ENCODE results near the gene DSC2. TPM values are rescaled to one million over a fixed set of nuclear protein-coding genes. Genes with fewer than 3 reads are reported as not detected.

DSC2 gene
- total RNA-seq, 1 donor from 2014 or later, result 48.7 TPM

GRCh38 chr18:31102941-31103340 is 720 bp upstream of the DSC2 start:
- Histone ChIP-seq H3K9ac (ENCODE audit: low read length) (no peak overlapping the region), H4K20me1 (ENCODE audit: insufficient read depth, low read length) (no peaks in the 10 kb centered on the region), H3K27me3 (ENCODE audit: insufficient read depth, low read length) (peaks cover 7% of the 10 kb centered on the region), H3K9me3 (ENCODE audit: insufficient read depth, low read depth, low read length) (no peaks in the 10 kb centered on the region), H3K36me3 (ENCODE audit: insufficient read depth, low read length) (no peaks in the 10 kb centered on the region), H2AFZ (ENCODE audit: low read depth, low read length) (no peak overlapping the region), H3K27ac (ENCODE audit: low read depth, low read length) (no peak overlapping the region), H3K4me1 (ENCODE audit: insufficient read depth, low read length) (peaks cover 4% of the 10 kb centered on the region), H3K4me3 (ENCODE audit: insufficient read depth, low read depth, low read length) (no peak overlapping the region), H3K4me2 (ENCODE audit: low read length) (no peak overlapping the region), H3K79me2 (ENCODE audit: insufficient read depth, low read length) (no peaks in the 10 kb centered on the region)
- H3K9me3 Mint-ChIP-seq (ENCODE audit: unreplicated experiment), result no peaks in the 10 kb centered on the region
- FAIRE-seq (no peak), DNase-seq (ENCODE audit: low read depth) (no peak)
- no peaks in the 10 kb centered on the region for H3K36me3 Mint-ChIP-seq (ENCODE audit: low read depth, unreplicated experiment)
- no peak overlapping the region for H3K27ac Mint-ChIP-seq (ENCODE audit: unreplicated experiment)
- TF ChIP-seq EZH2 (IDR thresholded peaks at IDR 0.05; ENCODE audit: insufficient read depth, low read length), result no peak
- no peak for TF ChIP-seq CTCF (IDR thresholded peaks at IDR 0.05; ENCODE audit: insufficient read depth, low read depth, low read length)
- peak overlapping the region; percentile 90 for H3K4me3 Mint-ChIP-seq (ENCODE audit: unreplicated experiment)
- peaks cover 13% of the 10 kb centered on the region for H3K4me1 Mint-ChIP-seq (ENCODE audit: low read depth, unreplicated experiment)
- H3K27me3 Mint-ChIP-seq (ENCODE audit: low read depth, unreplicated experiment), result no peaks in the 10 kb centered on the region

- Histone ChIP-seq H3K79me2 (ENCODE audit: insufficient read depth, low read length) (no peaks in the 10 kb centered on the region), H3K4me1 (ENCODE audit: insufficient read depth, low read length) (peaks cover 4% of the 10 kb centered on the region), H3K9me3 (ENCODE audit: insufficient read depth, low read depth, low read length) (no peaks in the 10 kb centered on the region), H3K36me3 (ENCODE audit: insufficient read depth, low read length) (no peaks in the 10 kb centered on the region), H3K27ac (ENCODE audit: low read depth, low read length) (no peak overlapping the region), H2AFZ (ENCODE audit: low read depth, low read length) (peak overlapping the region; percentile 62), H3K4me3 (ENCODE audit: insufficient read depth, low read depth, low read length) (peak overlapping the region; percentile 45), H3K27me3 (ENCODE audit: insufficient read depth, low read length) (peaks cover 7% of the 10 kb centered on the region), H4K20me1 (ENCODE audit: insufficient read depth, low read length) (no peaks in the 10 kb centered on the region), H3K4me2 (ENCODE audit: low read length) (peak overlapping the region; percentile 91), H3K9ac (ENCODE audit: low read length) (peak overlapping the region; percentile 61)
- Mint-ChIP-seq H3K4me3 (ENCODE audit: unreplicated experiment) (peak overlapping the region; percentile 91), H3K27ac (ENCODE audit: unreplicated experiment) (peak overlapping the region; percentile 96), H3K36me3 (ENCODE audit: low read depth, unreplicated experiment) (no peaks in the 10 kb centered on the region), H3K9me3 (ENCODE audit: unreplicated experiment) (no peaks in the 10 kb centered on the region), H3K4me1 (ENCODE audit: low read depth, unreplicated experiment) (peaks cover 13% of the 10 kb centered on the region), H3K27me3 (ENCODE audit: low read depth, unreplicated experiment) (no peaks in the 10 kb centered on the region)
- DNase-seq (ENCODE audit: low read depth) (no peak), FAIRE-seq (no peak)
- no peak for TF ChIP-seq CTCF (IDR thresholded peaks at IDR 0.05; ENCODE audit: insufficient read depth, low read depth, low read length)
- TF ChIP-seq EZH2 (IDR thresholded peaks at IDR 0.05; ENCODE audit: insufficient read depth, low read length), result peak; percentile 19
Measured at GRCh38 chr18:31101183-31102024, 817 bp downstream of the DSC2 start.
